ENCODE data around the gene LRRC7. TPM values are rescaled to one million over a fixed set of nuclear protein-coding genes. Genes with fewer than 3 reads are reported as not detected.

Gene LRRC7
- total RNA-seq, 6 experiments from 2014 or later, result 0.09 to 0.33 (median 0.23) TPM

GRCh38 chr1:69585666-69586065 is 17.9 kb downstream of the LRRC7 start:
- no peaks in the 10 kb centered on the region for H3K4me1 Mint-ChIP-seq (ENCODE audit: low read depth)
- peaks cover 25% of the 10 kb centered on the region for H3K9me3 Mint-ChIP-seq
- no peak overlapping the region for H3K4me3 Mint-ChIP-seq
- TF ChIP-seq, protein P1, sequence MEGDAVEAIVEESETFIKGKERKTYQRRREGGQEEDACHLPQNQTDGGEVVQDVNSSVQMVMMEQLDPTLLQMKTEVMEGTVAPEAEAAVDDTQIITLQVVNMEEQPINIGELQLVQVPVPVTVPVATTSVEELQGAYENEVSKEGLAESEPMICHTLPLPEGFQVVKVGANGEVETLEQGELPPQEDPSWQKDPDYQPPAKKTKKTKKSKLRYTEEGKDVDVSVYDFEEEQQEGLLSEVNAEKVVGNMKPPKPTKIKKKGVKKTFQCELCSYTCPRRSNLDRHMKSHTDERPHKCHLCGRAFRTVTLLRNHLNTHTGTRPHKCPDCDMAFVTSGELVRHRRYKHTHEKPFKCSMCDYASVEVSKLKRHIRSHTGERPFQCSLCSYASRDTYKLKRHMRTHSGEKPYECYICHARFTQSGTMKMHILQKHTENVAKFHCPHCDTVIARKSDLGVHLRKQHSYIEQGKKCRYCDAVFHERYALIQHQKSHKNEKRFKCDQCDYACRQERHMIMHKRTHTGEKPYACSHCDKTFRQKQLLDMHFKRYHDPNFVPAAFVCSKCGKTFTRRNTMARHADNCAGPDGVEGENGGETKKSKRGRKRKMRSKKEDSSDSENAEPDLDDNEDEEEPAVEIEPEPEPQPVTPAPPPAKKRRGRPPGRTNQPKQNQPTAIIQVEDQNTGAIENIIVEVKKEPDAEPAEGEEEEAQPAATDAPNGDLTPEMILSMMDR (IDR thresholded peaks at IDR 0.05), result no peak
- H3K27me3 Mint-ChIP-seq (ENCODE audit: insufficient read depth), result no peaks in the 10 kb centered on the region; the same call in none of the 2 replicates
- no peak overlapping the region for H3K27ac Mint-ChIP-seq
- H3K36me3 Mint-ChIP-seq (ENCODE audit: low read depth), result no peaks in the 10 kb centered on the region
- DNase-seq, result no peak

GRCh38 chr1:69587391-69587790 is 19.7 kb downstream of the LRRC7 start:
- DNase-seq, result no peak
- Mint-ChIP-seq H3K4me1 (ENCODE audit: low read depth) (no peaks in the 10 kb centered on the region), H3K36me3 (ENCODE audit: low read depth) (no peaks in the 10 kb centered on the region), H3K27ac (no peak overlapping the region), H3K27me3 (ENCODE audit: insufficient read depth) (no peaks in the 10 kb centered on the region; the same call in none of the 2 replicates), H3K4me3 (no peak overlapping the region), H3K9me3 (peaks cover 32% of the 10 kb centered on the region)
- TF ChIP-seq, protein P1 (IDR thresholded peaks at IDR 0.05), result no peak

DNA sequence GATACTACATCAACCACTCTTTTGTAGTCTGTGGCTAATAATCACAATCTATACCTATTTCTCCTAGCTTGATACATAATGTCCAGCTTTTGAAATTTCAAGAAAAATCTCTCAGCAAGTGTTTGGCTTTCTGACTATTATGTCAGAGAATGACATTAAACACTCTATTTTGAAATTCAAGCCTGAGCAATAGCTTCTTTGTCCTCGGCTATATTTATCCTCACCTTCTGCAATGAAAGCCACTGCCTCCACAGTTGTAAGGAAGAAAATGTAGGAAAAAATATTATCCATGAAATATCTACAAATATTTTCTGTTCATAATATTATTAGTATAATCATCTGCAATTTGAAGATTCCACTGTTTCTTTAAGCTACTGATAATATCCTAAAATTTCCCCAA is 22.1 kb downstream of the LRRC7 start:
- Mint-ChIP-seq H3K27ac (no peak overlapping the region), H3K4me1 (ENCODE audit: low read depth) (no peaks in the 10 kb centered on the region), H3K36me3 (ENCODE audit: low read depth) (no peaks in the 10 kb centered on the region), H3K27me3 (ENCODE audit: insufficient read depth) (no peaks in the 10 kb centered on the region; the same call in none of the 2 replicates), H3K4me3 (no peak overlapping the region), H3K9me3 (peaks cover 33% of the 10 kb centered on the region)
- TF ChIP-seq, protein P1 (IDR thresholded peaks at IDR 0.05), result no peak
- DNase-seq, result no peak

GRCh38 chr1:69592341-69592740 is 24.6 kb downstream of the LRRC7 start:
- no peak for DNase-seq
- no peak overlapping the region for H3K27ac Mint-ChIP-seq
- no peaks in the 10 kb centered on the region for H3K36me3 Mint-ChIP-seq (ENCODE audit: low read depth)
- TF ChIP-seq, protein P1 (IDR thresholded peaks at IDR 0.05), result no peak
- H3K27me3 Mint-ChIP-seq (ENCODE audit: insufficient read depth), result no peaks in the 10 kb centered on the region; the same call in 1 of the 2 replicates
- H3K9me3 Mint-ChIP-seq, result peaks cover 40% of the 10 kb centered on the region
- H3K4me3 Mint-ChIP-seq, result no peak overlapping the region
- no peaks in the 10 kb centered on the region for H3K4me1 Mint-ChIP-seq (ENCODE audit: low read depth)

GRCh38 chr1:69595486-69595885 is 27.8 kb downstream of the LRRC7 start:
- peaks cover 36% of the 10 kb centered on the region for H3K9me3 Mint-ChIP-seq
- DNase-seq, result no peak
- TF ChIP-seq, protein P1 (IDR thresholded peaks at IDR 0.05), result no peak
- no peaks in the 10 kb centered on the region for H3K4me1 Mint-ChIP-seq (ENCODE audit: low read depth)
- no peaks in the 10 kb centered on the region; the same call in 1 of the 2 replicates for H3K27me3 Mint-ChIP-seq (ENCODE audit: insufficient read depth)
- H3K27ac Mint-ChIP-seq, result no peak overlapping the region
- H3K4me3 Mint-ChIP-seq, result no peak overlapping the region
- no peaks in the 10 kb centered on the region for H3K36me3 Mint-ChIP-seq (ENCODE audit: low read depth)

DNA sequence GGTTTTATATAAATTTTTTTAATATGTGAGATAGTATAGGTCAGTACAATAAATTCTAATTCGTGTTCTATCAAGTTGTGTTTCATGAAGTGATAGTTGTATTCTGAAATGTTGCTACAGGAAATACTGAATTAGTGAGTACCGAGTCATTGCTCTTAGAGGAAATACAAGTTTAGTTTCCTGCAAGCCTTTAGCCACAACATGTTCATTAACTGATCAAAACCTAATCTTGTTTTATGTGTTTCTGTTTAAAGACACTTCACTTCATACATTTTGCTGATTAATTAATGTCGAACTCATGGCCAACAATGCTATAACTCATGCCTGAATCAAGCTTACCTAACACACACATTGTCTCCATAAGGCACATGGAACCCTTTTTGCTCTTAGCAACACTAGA is 43.6 kb downstream of the LRRC7 start:
- TF ChIP-seq, protein P1 (IDR thresholded peaks at IDR 0.05), result no peak

More for the DNA sequence above, 43.6 kb downstream of the LRRC7 start:
- H3K27me3 Mint-ChIP-seq (ENCODE audit: insufficient read depth), result no peaks in the 10 kb centered on the region
- DNase-seq, result no peak
- H3K4me3 Mint-ChIP-seq, result no peak overlapping the region
- no peak overlapping the region for H3K27ac Mint-ChIP-seq
- peaks cover 36% of the 10 kb centered on the region for H3K9me3 Mint-ChIP-seq
- H3K4me1 Mint-ChIP-seq (ENCODE audit: low read depth), result no peaks in the 10 kb centered on the region
- H3K36me3 Mint-ChIP-seq (ENCODE audit: low read depth), result no peaks in the 10 kb centered on the region
